ENCODE data around the gene SAP30BP.

DNA sequence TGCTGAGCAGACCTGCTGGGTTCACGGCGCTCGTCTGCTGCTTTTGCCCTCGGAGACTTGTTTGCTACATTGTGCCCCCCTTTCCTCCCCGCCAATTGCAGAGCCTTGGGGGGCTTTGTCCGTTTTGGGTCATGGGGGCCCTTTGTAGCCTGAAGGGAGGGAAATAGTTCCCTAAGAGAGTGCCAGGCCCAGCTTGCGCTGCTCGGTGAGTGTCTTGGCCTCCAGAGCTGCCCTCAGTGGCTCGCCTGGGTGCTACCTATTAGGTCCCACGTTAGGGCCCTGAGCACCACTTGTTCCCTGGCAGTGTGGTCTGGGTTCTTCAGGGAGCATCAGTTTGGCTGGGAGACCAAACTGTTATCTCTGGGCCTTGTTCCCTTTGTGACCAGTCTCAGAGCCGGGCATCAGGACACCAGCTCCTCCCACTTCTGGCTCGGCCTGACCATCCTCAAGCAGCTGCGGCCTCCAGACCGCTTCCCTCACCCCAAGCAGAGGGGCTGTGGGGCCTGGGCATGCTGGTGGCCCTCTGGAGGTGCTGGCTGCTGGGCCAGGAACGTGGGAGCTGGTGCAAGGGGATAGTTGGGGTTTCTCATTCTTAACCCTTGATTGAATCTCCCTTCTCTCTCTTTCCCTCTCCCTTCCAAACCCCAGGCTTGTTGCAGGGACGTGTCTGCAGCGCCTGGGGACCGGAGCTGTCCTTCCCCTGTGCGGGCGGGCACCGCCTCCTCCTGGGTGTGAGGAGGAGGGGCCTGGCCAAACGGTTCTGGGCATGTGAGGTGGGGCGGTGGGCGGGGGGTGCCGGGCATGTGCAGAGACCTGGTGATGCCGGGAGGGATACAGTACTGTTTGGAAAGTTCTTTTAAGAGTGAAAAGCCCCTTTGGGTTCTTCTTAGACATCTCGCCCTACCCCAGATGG, 38.1 kb downstream of the SAP30BP start:
- TF ChIP-seq, protein P1, sequence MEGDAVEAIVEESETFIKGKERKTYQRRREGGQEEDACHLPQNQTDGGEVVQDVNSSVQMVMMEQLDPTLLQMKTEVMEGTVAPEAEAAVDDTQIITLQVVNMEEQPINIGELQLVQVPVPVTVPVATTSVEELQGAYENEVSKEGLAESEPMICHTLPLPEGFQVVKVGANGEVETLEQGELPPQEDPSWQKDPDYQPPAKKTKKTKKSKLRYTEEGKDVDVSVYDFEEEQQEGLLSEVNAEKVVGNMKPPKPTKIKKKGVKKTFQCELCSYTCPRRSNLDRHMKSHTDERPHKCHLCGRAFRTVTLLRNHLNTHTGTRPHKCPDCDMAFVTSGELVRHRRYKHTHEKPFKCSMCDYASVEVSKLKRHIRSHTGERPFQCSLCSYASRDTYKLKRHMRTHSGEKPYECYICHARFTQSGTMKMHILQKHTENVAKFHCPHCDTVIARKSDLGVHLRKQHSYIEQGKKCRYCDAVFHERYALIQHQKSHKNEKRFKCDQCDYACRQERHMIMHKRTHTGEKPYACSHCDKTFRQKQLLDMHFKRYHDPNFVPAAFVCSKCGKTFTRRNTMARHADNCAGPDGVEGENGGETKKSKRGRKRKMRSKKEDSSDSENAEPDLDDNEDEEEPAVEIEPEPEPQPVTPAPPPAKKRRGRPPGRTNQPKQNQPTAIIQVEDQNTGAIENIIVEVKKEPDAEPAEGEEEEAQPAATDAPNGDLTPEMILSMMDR (IDR thresholded peaks at IDR 0.05; ENCODE audit: low read depth, low read length) = no peak
- TF ChIP-seq EZH2phosphoT487 (IDR thresholded peaks at IDR 0.05; ENCODE audit: low read depth) = no peak
